Measurements from ENCODE around the gene SAMD5. TPM values are rescaled to one million over a fixed set of nuclear protein-coding genes. Genes with fewer than 3 reads are reported as not detected.

Gene SAMD5
- total and polyA plus RNA-seq, 2 of the 8 experiments (the other 6 are each of a cell fraction or from before 2014, with no cell fraction given): 0.02 to 0.04 TPM

- Histone ChIP-seq H3K27me3 (replicated peaks in 1 of 4; ENCODE audit: control insufficient read depth in 3 of 4, extremely low read depth in 1 of 4, insufficient read depth in 3 of 4, low read length in 3 of 4) (no peaks in the 10 kb centered on the region), H3K36me3 (ENCODE audit: control insufficient read depth in 2 of 4, insufficient read depth in 4 of 4, low read length in 3 of 4) (no peaks in the 10 kb centered on the region), H3K18ac (ENCODE audit: extremely low read depth, low read length) (no peak overlapping the region), H4K5ac (ENCODE audit: insufficient read length, low read depth, low read length) (no peak overlapping the region), H2AFZ (ENCODE audit: low read length) (no peak overlapping the region), H2BK5ac (ENCODE audit: low read depth, low read length) (no peak overlapping the region), H2BK120ac (replicated peaks; ENCODE audit: low read depth, low read length) (no peak overlapping the region), H3K79me1 (ENCODE audit: low read depth, low read length) (no peaks in the 10 kb centered on the region), H3K4ac (replicated peaks; ENCODE audit: insufficient read length, low read depth, low read length) (no peak overlapping the region), H3K14ac (ENCODE audit: insufficient read length) (no peak overlapping the region), H4K91ac (replicated peaks; ENCODE audit: insufficient read length, low read length) (no peak overlapping the region), H2BK15ac (ENCODE audit: low read length) (no peak overlapping the region), H3K9me3 (ENCODE audit: insufficient read depth in 2 of 2, low read depth in 1 of 2, low read length in 1 of 2) (no peaks in the 10 kb centered on the region), H3K4me2 (ENCODE audit: insufficient read depth in 1 of 2, low read depth in 2 of 2, low read length in 2 of 2) (no peak overlapping the region), H4K8ac (ENCODE audit: extremely low read depth, insufficient read depth, low read length) (no peak overlapping the region), H3K56ac (replicated peaks; ENCODE audit: insufficient read length, low read depth, low read length) (no peak overlapping the region), H3K23me2 (ENCODE audit: low read depth, low read length) (no peaks in the 10 kb centered on the region), H3K9ac (replicated peaks in 1 of 4; ENCODE audit: extremely low read depth in 1 of 4, low read depth in 3 of 4, low read length in 3 of 4) (no peak overlapping the region), H2BK20ac (ENCODE audit: low read length) (no peak overlapping the region), H4K20me1 (replicated peaks in 1 of 2; ENCODE audit: control insufficient read depth in 1 of 2, insufficient read depth in 2 of 2, low read length in 2 of 2) (no peaks in the 10 kb centered on the region), H3K23ac (ENCODE audit: insufficient read length) (no peak overlapping the region), H2AK5ac (ENCODE audit: low read depth, low read length) (no peak overlapping the region), H2BK12ac (ENCODE audit: low read depth, low read length) (no peak overlapping the region), H3K27ac (ENCODE audit: low read depth, low read length) (no peak overlapping the region), H3K79me2 (ENCODE audit: control insufficient read depth in 1 of 2, insufficient read depth in 2 of 2, low read length in 2 of 2) (no peaks in the 10 kb centered on the region), H3K4me1 (replicated peaks in 1 of 4; ENCODE audit: control insufficient read depth in 3 of 4, insufficient read depth in 4 of 4, low read length in 3 of 4) (no peaks in the 10 kb centered on the region), H3K4me3 (ENCODE audit: extremely low read depth in 1 of 4, insufficient read depth in 2 of 4, low read depth in 3 of 4, low read length in 4 of 4) (no peak overlapping the region)
- CTCF ChIA-PET (ENCODE audit: partially characterized antibody): no interaction called here
- no peak for DNase-seq (ENCODE audit: low read depth in 1 of 2, low spot score in 2 of 2)
- no peak for FAIRE-seq
- TF ChIP-seq PHF8 (conservative IDR thresholded peaks at IDR 0.05; ENCODE audit: low read depth, low read length) (no peak), POLR2A (IDR thresholded peaks at IDR 0.05; ENCODE audit: control extremely low read depth in 1 of 2, low read depth in 2 of 2, low read length in 2 of 2) (no peak), TBP (IDR thresholded peaks at IDR 0.05; ENCODE audit: low read depth, low read length) (no peak), ZNF274 (IDR thresholded peaks at IDR 0.05; ENCODE audit: borderline replicate concordance, extremely low read depth, low read length) (no peak), SP2 (IDR thresholded peaks at IDR 0.05; ENCODE audit: low read length) (no peak), RBBP5 (IDR thresholded peaks at IDR 0.05; ENCODE audit: borderline replicate concordance, low read depth, low read length) (no peak), SIX5 (IDR thresholded peaks at IDR 0.05; ENCODE audit: low read depth, low read length) (no peak)
- WGBS, 2 experiments (ENCODE audit: extremely low coverage in 1 of 2, insufficient coverage in 1 of 2, insufficient read length in 1 of 2, insufficient replicate concordance in 2 of 2, low coverage in 1 of 2, low lambda C conversion rate in 2 of 2, missing lambda C conversion rate in 1 of 2): 90% methylated on average over 3 of the region's 3 CpGs; no CpG with 5 or more reads in 1 of the 2 experiments
- POLR2A ChIA-PET (ENCODE audit: partially characterized antibody): no interaction called here
These were observed 57.9 kb downstream of the SAMD5 start for GRCh38 chr6:147566244-147566898.

Data from H1 (cell line).